ENCODE results near the gene ANKS1B.

DNA sequence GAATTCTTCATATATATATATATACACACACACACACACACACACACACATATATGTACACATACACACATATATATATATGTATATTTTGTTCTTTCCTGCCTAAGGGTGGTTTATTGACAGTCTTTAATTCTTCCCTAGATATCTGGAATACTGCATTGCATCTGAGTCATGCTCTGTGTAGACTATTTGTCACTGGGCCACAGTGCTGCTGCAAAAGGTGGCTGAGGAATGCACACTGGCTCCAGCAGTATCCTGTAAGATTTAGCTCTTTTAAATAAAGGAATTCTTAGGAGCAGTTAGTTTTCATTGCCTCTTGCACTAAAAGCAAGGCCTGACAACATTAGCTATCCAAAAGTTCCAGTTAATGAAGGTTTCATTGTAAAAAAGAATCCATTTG lies 1138.8 kb downstream of the ANKS1B start:
- TF ChIP-seq, protein P1, sequence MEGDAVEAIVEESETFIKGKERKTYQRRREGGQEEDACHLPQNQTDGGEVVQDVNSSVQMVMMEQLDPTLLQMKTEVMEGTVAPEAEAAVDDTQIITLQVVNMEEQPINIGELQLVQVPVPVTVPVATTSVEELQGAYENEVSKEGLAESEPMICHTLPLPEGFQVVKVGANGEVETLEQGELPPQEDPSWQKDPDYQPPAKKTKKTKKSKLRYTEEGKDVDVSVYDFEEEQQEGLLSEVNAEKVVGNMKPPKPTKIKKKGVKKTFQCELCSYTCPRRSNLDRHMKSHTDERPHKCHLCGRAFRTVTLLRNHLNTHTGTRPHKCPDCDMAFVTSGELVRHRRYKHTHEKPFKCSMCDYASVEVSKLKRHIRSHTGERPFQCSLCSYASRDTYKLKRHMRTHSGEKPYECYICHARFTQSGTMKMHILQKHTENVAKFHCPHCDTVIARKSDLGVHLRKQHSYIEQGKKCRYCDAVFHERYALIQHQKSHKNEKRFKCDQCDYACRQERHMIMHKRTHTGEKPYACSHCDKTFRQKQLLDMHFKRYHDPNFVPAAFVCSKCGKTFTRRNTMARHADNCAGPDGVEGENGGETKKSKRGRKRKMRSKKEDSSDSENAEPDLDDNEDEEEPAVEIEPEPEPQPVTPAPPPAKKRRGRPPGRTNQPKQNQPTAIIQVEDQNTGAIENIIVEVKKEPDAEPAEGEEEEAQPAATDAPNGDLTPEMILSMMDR (conservative IDR thresholded peaks at IDR 0.05; ENCODE audit: low read length), result no peak
- no peak for TF ChIP-seq EZH2phosphoT487 (IDR thresholded peaks at IDR 0.05; ENCODE audit: borderline replicate concordance)
